ENCODE data around the gene RAB11FIP4. TPM values are rescaled to one million over a fixed set of nuclear protein-coding genes. Genes with fewer than 3 reads are reported as not detected.

The RAB11FIP4 gene
- total RNA-seq, 1 donor = under 0.01 TPM

DNA sequence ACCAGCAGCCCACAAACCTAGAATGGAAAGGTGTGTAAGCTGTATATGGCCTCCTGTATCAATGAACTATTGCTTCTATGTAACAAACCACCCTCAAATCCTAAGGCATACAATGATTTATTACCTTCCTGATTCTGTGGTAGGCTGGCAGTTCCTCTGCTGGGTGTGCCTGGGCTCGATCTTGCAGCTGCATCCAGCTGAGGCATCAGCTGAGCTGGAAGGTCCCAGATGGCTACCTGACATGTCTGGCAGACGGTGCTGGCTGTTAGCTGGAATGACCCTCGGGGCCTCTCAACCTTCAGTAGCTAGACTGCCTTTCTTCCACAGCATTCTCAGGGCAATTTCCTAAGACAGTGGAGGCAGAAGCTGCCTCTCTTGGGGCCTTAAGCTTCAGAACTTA lies 152.7 kb downstream of the RAB11FIP4 start:
- H3K4me3 ChIP-seq (ENCODE audit: low read depth, low read length) = no peak overlapping the region
- TF ChIP-seq CTCF (IDR thresholded peaks at IDR 0.05; ENCODE audit: insufficient read depth, low read depth, low read length) = no peak
- no peak for DNase-seq (ENCODE audit: low read depth)

GRCh38 chr17:31546650-31547049 lies 155.2 kb downstream of the RAB11FIP4 start:
- TF ChIP-seq CTCF (IDR thresholded peaks at IDR 0.05; ENCODE audit: insufficient read depth, low read depth, low read length) = no peak
- H3K4me3 ChIP-seq (ENCODE audit: low read depth, low read length) = no peak overlapping the region
- no peak for DNase-seq (ENCODE audit: low read depth)

- TF ChIP-seq CTCF (IDR thresholded peaks at IDR 0.05; ENCODE audit: insufficient read depth, low read depth, low read length) = no peak
- DNase-seq (ENCODE audit: low read depth) = no peak
- peak overlapping the region; percentile 84 for H3K4me3 ChIP-seq (ENCODE audit: low read depth, low read length)
Measured at GRCh38 chr17:31548709-31549108, 157.2 kb downstream of the RAB11FIP4 start.

DNA sequence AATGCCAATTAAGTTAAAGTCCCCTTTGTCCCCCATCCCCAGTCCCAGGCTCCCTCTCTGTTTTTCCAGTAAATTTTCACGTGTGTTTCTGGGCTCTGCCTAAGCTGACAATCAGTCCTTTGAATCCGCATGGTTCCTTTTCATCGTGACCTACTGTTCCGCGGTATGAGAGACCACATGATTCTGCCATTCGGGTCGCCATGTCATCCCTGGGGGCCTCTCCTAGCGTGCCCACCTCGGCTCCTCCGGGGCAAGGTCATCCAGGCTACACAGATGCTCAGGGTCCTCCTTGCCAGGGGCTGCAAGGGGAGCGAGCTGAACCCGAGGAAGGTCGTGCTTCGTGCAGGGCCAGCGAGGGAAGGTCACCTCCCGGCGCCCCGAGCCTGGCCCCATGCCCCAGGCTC lies 157.6 kb downstream of the RAB11FIP4 start:
- DNase-seq (ENCODE audit: low read depth) = no peak
- H3K4me3 ChIP-seq (ENCODE audit: low read depth, low read length) = peak overlapping the region; percentile 84
- TF ChIP-seq CTCF (IDR thresholded peaks at IDR 0.05; ENCODE audit: insufficient read depth, low read depth, low read length) = no peak

- TF ChIP-seq CTCF (IDR thresholded peaks at IDR 0.05; ENCODE audit: insufficient read depth, low read depth, low read length) = no peak
- H3K4me3 ChIP-seq (ENCODE audit: low read depth, low read length) = peak overlapping the region; percentile 84
- peak; percentile 94 for DNase-seq (ENCODE audit: low read depth)
Measured at GRCh38 chr17:31549525-31550388, 158.3 kb downstream of the RAB11FIP4 start.

DNA sequence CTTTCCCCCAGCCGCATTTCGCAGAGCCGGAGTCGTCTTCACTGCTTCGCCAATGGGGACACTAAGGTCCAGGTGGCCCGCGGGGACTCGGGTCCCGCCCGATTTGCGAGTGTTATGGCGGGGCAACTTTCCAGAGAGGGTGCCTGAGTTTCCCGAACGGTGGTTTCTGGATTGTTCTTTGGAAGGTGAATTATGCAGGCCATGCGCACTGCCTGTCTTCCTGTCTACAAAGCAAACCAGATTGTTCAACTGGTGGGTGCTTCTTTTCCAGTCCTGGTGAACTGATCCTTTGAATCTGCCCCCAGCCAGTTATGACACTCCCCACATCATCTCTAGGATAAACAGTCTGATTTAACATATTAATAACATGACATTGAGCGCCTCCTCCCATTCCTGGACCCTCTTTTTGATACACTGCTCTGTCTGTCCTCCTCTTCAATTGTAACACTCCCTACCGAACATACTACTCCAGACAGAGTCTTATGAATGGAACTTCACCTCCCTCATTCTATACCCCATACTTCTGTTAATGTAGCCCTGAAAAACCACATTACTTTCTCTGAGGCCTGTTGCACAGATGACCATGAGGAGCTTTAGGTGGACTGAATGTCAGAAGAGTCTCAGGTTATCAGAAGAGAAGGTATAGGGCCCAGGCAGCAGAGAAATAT lies 159.0 kb downstream of the RAB11FIP4 start:
- TF ChIP-seq CTCF (IDR thresholded peaks at IDR 0.05; ENCODE audit: insufficient read depth, low read depth, low read length) = no peak
- peak overlapping the region; percentile 84 for H3K4me3 ChIP-seq (ENCODE audit: low read depth, low read length)
- no peak for DNase-seq (ENCODE audit: low read depth)

Measured in fibroblast of villous mesenchyme (primary cell).